PC-9 (cell line): ENCODE measurements around the gene PTGFRN. TPM values are rescaled to one million over a fixed set of nuclear protein-coding genes. Genes with fewer than 3 reads are reported as not detected.

Experiments
- BruUV-seq: library from RNA; stranded (reverse); fragments of 400-500 nt; replicated peaks from 2 replicates; lab custom pipeline; 2021; lab: Mats Ljungman, UMichigan
- CTCF ChIA-PET: fragments of 300-600 bp; sonication (Branson Sonifier 250); formaldehyde crosslinking; loops from one replicate; lab custom pipeline; 2022; ENCODE audit warnings: antibody characterized with exemption; lab: Charles Lee
- POLR2A ChIA-PET: fragments of 300-600 bp; sonication (Branson Sonifier 250); formaldehyde crosslinking; loops from one replicate; lab custom pipeline; 2022; ENCODE audit warnings: antibody characterized with exemption; ENCODE audit not compliant: unreplicated experiment; lab: Charles Lee
- DNase-seq, 2 experiments: peaks; one replicate each; pipeline versions ENCODE4 v3.0.0 to v3.0.0-alpha.2; 2015 to 2022; ENCODE audit warnings: mixed read lengths in 1 of 2
- H2AFZ ChIP-seq: fragments of 200-600 bp; sonication (generic); 2 replicates; pipeline ENCODE4 v1.8.1; 2017; ENCODE audit warnings: antibody characterized with exemption
- H3F3A ChIP-seq: fragments of 200-600 bp; sonication (generic); 2 replicates; pipeline ENCODE4 v1.8.1; 2017; ENCODE audit warnings: antibody characterized with exemption, mild to moderate bottlenecking, low read depth; ENCODE audit not compliant: insufficient read depth
- H3K27ac ChIP-seq: fragments of 200-600 bp; sonication (generic); 2 replicates; pipeline ENCODE4 v1.6.1; 2016; ENCODE audit warnings: mixed run types
- H3K27me3 ChIP-seq: fragments of 200-600 bp; sonication (generic); 2 replicates; pipeline ENCODE4 v1.6.1; 2016; ENCODE audit warnings: low read depth, mixed run types; ENCODE audit not compliant: insufficient read depth
- H3K36me3 ChIP-seq: fragments of 200-600 bp; sonication (generic); 2 replicates; pipeline ENCODE4 v1.6.1; 2016; ENCODE audit warnings: low read depth, mixed run types
- H3K4me1 ChIP-seq: fragments of 200-600 bp; sonication (generic); replicated peaks from 2 replicates; pipeline ENCODE4 v1.6.1; 2016; ENCODE audit warnings: mixed run types; ENCODE audit not compliant: insufficient read depth
- H3K4me2 ChIP-seq: fragments of 200-600 bp; sonication (generic); 2 replicates; pipeline ENCODE4 v1.6.1; 2017; ENCODE audit warnings: mixed run types
- H3K4me3 ChIP-seq: fragments of 200-600 bp; sonication (generic); 2 replicates; pipeline ENCODE4 v1.6.1; 2016; ENCODE audit warnings: mixed run types
- H3K79me2 ChIP-seq: fragments of 200-600 bp; sonication (generic); 2 replicates; pipeline ENCODE4 v1.6.1; 2017; ENCODE audit warnings: low read depth, mixed run types
- H3K9me2 ChIP-seq: fragments of 200-600 bp; sonication (generic); 2 replicates; pipeline ENCODE4 v1.8.1; 2017; ENCODE audit warnings: mild to moderate bottlenecking; ENCODE audit not compliant: insufficient read depth
- H3K9me3 ChIP-seq: fragments of 200-600 bp; sonication (generic); 2 replicates; pipeline ENCODE4 v1.8.1; 2016; ENCODE audit warnings: low read depth; ENCODE audit not compliant: insufficient read depth
- H4K20me1 ChIP-seq: fragments of 200-600 bp; sonication (generic); 2 replicates; pipeline ENCODE4 v1.8.1; 2017; ENCODE audit not compliant: insufficient read depth
- CTCF ChIP-seq: fragments of 200-600 bp; sonication (generic); conservative IDR thresholded peaks from 2 replicates; pipeline ENCODE4 v1.6.1; 2017; ENCODE audit warnings: mixed run types, antibody characterized with exemption, mild to moderate bottlenecking, moderate library complexity
- EZH2 ChIP-seq: fragments of 200-600 bp; sonication (generic); IDR thresholded peaks from 2 replicates; pipeline ENCODE4 v1.8.0; 2017; ENCODE audit warnings: antibody characterized with exemption, low read depth
- intact Hi-C: fragments of 100-400 bp; cut with micrococcal nuclease; formaldehyde crosslinking; loops from one replicate; pipeline ENCODE4 v1.10.0; 2022; ENCODE audit not compliant: unreplicated experiment
- total RNA-seq: library from RNA; stranded (reverse); gene quantifications from 2 replicates; pipeline ENCODE4 v1.2.3, GENCODE V29; 2021

PTGFRN gene
- total RNA-seq, 1 experiment from 2014 or later, result 87.3 TPM

- Histone ChIP-seq H2AFZ (no peak overlapping the region), H3K4me3 (no peak overlapping the region), H3K9me3 (no peaks in the 10 kb centered on the region), H3K4me1 (peaks cover 8% of the 10 kb centered on the region), H3K9me2 (no peaks in the 10 kb centered on the region), H3F3A (no peaks in the 10 kb centered on the region), H3K79me2 (peaks cover 11% of the 10 kb centered on the region; the same call in 1 of the 2 replicates), H3K4me2 (no peak overlapping the region), H3K27me3 (no peaks in the 10 kb centered on the region), H4K20me1 (no peaks in the 10 kb centered on the region; the same call in 1 of the 2 replicates), H3K36me3 (0 out of 2 replicates have a peak, but pooled peaks cover 9% of the 10 kb centered on the region), H3K27ac (no peak overlapping the region)
- no TSS peak for BruUV-seq
- POLR2A ChIA-PET, result no interaction called here
- TF ChIP-seq CTCF (no peak), EZH2 (no peak)
- CTCF ChIA-PET, result no interaction called here
- no peak for DNase-seq
- intact Hi-C loops, result no loop called here
Measured at GRCh38 chr1:116931016-116931918, 21.6 kb downstream of the PTGFRN start.

DNA sequence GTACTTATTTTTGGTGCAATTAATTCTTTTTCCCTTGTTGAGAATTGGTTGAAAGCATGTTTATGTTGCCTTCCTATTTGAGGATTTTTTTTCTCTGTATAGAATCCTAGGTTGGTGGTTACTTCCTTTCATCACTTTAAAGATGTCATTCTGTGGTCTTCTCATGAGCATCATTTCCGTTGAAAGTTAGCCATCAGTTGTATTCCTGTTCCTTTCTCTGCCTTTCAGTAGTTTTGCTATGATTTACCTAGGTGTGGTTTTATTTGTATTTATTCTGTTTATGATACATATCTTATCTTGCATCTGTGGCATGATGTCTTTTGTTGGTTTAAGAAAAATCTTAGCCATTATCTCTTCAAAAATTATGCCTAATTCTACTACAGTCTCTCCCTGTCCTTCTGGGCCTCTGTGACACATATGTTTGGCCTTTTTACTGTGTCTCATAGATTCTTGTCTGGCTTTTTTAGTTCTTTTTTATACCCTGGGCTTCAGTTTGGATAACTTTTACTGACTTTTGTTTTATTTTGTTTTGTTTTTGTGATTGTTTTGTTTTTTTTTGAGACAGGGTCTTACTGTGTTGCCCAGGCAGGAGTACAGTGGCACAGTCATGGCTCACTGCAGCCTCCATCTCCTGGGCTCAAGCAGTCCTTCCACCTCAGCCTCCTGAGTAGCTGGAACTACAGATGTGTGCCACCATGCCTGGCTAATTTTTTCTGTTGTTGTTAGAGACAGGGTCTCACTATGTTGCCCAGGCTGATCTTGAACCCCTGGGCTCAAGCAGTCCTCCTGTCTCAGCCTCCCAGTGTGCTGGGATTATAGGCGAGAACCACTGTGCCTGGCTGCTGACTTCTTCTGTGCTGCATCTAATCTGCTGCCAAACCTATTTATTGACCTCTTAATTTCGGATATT lies 24.1 kb downstream of the PTGFRN start:
- H3K79me2 ChIP-seq, result peaks cover 11% of the 10 kb centered on the region; the same call in 1 of the 2 replicates
- no peaks in the 10 kb centered on the region for H3K9me2 ChIP-seq
- H3K4me3 ChIP-seq, result no peak overlapping the region
- ChIA-PET POLR2A (no interaction called here), CTCF (no interaction called here)
- no TSS peak for BruUV-seq
- H4K20me1 ChIP-seq, result no peaks in the 10 kb centered on the region; the same call in 1 of the 2 replicates
- intact Hi-C loops, result no loop called here
- no peak for TF ChIP-seq EZH2
- no peak for TF ChIP-seq CTCF
- 0 out of 2 replicates have a peak, but pooled peaks cover 9% of the 10 kb centered on the region for H3K36me3 ChIP-seq
- H3F3A ChIP-seq, result no peaks in the 10 kb centered on the region
- H3K4me1 ChIP-seq, result peaks cover 8% of the 10 kb centered on the region
- no peaks in the 10 kb centered on the region for H3K27me3 ChIP-seq
- no peak overlapping the region for H3K27ac ChIP-seq
- H2AFZ ChIP-seq, result no peak overlapping the region
- H3K4me2 ChIP-seq, result no peak overlapping the region
- no peak for DNase-seq
- H3K9me3 ChIP-seq, result no peaks in the 10 kb centered on the region

- intact Hi-C loops, result no loop called here
- H4K20me1 ChIP-seq, result no peaks in the 10 kb centered on the region; the same call in 1 of the 2 replicates
- H3K4me2 ChIP-seq, result no peak overlapping the region
- no peaks in the 10 kb centered on the region for H3K9me3 ChIP-seq
- no peak overlapping the region for H3K4me3 ChIP-seq
- H2AFZ ChIP-seq, result no peak overlapping the region
- H3K27me3 ChIP-seq, result no peaks in the 10 kb centered on the region
- DNase-seq, result no peak
- no peaks in the 10 kb centered on the region for H3F3A ChIP-seq
- peaks cover 8% of the 10 kb centered on the region for H3K4me1 ChIP-seq
- BruUV-seq, result no TSS peak
- peak; percentile 54; the same call in 1 of the 2 replicates for TF ChIP-seq CTCF
- TF ChIP-seq EZH2, result no peak
- CTCF ChIA-PET, result interaction anchor here (0.6 kb wide), 2 partner anchors 36 to 125 kb away, joined by 4 to 6 read pairs; no protein-coding TSS in a partner anchor
- 0 out of 2 replicates have a peak, but pooled peaks cover 9% of the 10 kb centered on the region for H3K36me3 ChIP-seq
- POLR2A ChIA-PET, result interaction anchor here (0.8 kb wide), 1 partner anchor 18 kb away, joined by 11 read pairs; no protein-coding TSS in a partner anchor
- H3K9me2 ChIP-seq, result no peaks in the 10 kb centered on the region
- no peak overlapping the region for H3K27ac ChIP-seq
- peaks cover 11% of the 10 kb centered on the region; the same call in 1 of the 2 replicates for H3K79me2 ChIP-seq
Measured at GRCh38 chr1:116934586-116935207, 25.0 kb downstream of the PTGFRN start.
